H7 (cell line): ENCODE data around the gene CCNYL1. TPM values are rescaled to one million over a fixed set of nuclear protein-coding genes. Genes with fewer than 3 reads are reported as not detected.
A peak's percentile ranks its signal among the peaks of the same experiment; 100 is the strongest.
"Not testable (repeated sequence)": the region's sequence is repeated elsewhere in the genome, so short reads cannot be mapped to it uniquely, and the experiment has no call there.

ENCODE experiments used
- DNase-seq: peaks from one replicate; pipeline ENCODE4 v3.0.0; 2012
- H3K27me3 ChIP-seq: 2 replicates; pipeline ENCODE4 v1.6.0; 2011; ENCODE audit warnings: mild to moderate bottlenecking, low read length; ENCODE audit not compliant: control insufficient read depth, insufficient read depth
- H3K36me3 ChIP-seq: replicated peaks from 2 replicates; pipeline ENCODE4 v1.5.1; 2011; ENCODE audit warnings: low read length; ENCODE audit not compliant: control insufficient read depth, insufficient read depth
- H3K4me3 ChIP-seq: 2 replicates; pipeline ENCODE4 v1.5.1; 2011; ENCODE audit warnings: low read depth, mild to moderate bottlenecking, control low read depth, low read length, moderate library complexity; ENCODE audit not compliant: insufficient read depth
- total RNA-seq: library from RNA; depleted of rRNA; stranded (reverse); fragments of >200 nt; shearing (Covaris generic); gene quantifications from 2 replicates; pipeline ENCODE4 v1.2.3, GENCODE V29; 2014

The CCNYL1 gene
- total RNA-seq, 1 experiment from 2014 or later = 10.9 TPM

DNA sequence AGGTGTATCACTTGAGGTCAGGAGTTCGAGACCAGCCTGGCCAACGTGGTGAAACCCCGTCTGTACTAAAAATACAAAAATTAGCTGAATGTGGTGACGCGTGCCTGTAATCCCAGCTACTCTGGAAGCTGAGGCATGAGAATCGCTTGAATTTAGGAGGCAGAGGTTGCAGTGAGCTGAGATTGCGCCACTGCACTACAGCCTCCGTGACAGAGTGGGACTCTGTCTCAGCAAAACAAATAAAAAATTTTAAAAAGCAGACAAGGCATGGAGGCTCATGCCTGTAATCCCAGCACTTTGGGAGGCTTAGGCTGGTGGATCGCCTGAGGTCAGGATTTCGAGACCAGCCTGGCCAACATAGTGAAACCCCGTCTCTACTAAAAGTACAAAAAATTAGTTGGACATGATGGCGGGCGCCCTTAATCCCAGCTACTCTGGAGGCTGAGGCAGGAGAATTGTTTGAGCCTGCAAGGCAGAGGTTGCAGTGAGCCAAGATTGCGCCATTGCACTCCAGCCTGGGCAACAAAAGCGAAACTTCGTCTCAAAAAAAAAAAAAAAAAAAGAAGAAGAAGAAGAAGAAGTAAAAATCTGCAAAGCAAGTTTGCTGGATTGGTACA, 20.5 kb upstream of the CCNYL1 start:
- H3K36me3 ChIP-seq = not testable (repeated sequence)

DNA sequence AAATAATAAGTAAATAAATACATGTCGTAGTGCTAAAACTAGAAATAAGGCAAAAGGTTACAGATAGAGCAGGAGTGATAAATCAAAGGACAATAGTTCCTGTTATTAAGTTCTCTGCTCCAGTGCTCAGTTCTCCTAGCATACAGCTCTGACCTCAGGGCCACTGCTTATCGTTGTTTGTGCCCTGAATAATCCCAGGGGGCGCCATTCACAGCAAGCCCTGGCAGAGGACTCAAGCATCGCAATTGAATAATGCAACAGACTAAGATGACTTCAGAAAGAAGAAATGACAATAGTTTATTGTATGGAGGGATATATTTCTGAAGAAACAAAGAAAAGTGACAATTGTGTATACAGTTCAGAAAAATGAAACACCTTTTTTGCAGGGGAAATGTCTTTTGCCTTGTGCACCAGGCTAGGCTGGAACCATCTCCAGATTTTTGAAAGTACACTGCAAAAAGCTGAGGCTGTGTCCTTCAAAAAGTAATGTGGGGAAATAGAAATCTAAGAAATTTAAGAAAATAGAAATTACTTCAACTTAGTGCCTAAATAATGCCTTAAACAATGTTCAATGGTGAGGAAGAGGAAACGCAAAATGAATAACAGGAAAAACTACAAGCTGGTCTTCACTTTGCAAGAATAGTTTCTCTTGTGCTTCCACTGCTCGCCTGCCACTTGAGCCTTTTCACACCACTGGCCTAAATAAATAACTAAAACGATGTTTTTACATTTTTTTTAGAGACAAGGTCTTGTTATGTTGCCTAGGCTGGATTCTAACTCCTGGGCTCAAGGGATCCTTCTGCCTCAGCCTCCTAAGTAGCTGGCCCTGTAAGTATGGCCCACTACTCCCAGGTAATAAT, 19.0 kb upstream of the CCNYL1 start:
- Histone ChIP-seq H3K27me3 (no peaks in the 10 kb centered on the region), H3K36me3 (no peaks in the 10 kb centered on the region), H3K4me3 (no peak overlapping the region)
- peak; percentile 80 for DNase-seq

More for the DNA sequence above, 20.5 kb upstream of the CCNYL1 start:
- not testable (repeated sequence) for DNase-seq, H3K27me3 ChIP-seq, H3K4me3 ChIP-seq

DNA sequence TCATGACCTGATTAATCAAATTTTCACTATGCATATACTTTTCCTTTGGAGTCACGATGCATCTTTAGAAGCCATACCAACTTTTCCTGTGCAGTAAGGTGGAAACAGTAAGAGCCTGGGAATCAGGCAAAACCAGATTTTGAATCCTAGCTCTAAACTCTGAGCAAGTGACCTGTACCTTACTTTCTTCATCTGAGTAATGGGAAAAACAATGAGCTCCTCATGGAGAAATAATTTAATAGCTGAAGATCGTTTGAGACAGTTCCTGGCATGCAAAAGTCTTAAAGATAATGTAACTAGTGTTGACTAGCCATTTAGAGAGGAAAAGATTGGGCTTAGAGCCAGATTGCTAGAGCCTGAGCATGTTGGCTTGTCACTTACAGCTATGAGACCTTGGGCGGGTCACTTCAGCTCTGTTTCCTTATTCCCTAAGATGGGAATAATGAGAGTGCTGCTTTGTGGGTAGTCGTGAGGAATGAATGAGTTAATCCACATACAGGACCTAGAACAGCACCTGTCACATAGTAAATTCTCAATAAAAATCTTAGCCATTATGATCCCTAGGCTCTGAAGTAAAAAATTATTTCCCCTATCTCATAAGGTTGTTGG, 17.7 kb upstream of the CCNYL1 start:
- Histone ChIP-seq H3K27me3 (no peaks in the 10 kb centered on the region), H3K36me3 (no peaks in the 10 kb centered on the region), H3K4me3 (no peak overlapping the region)
- no peak for DNase-seq

- no peak for DNase-seq
- no peaks in the 10 kb centered on the region for H3K27me3 ChIP-seq
- H3K36me3 ChIP-seq = no peaks in the 10 kb centered on the region
- H3K4me3 ChIP-seq = no peak overlapping the region
Measured at GRCh38 chr2:207694811-207695281, 16.6 kb upstream of the CCNYL1 start.

GRCh38 chr2:207695293-207695692, 16.1 kb upstream of the CCNYL1 start:
- no peaks in the 10 kb centered on the region for H3K27me3 ChIP-seq

GRCh38 chr2:207696911-207697310, 14.5 kb upstream of the CCNYL1 start:
- H3K27me3 ChIP-seq, H3K4me3 ChIP-seq, DNase-seq, H3K36me3 ChIP-seq: not testable (repeated sequence)

More at GRCh38 chr2:207695293-207695692, 16.1 kb upstream of the CCNYL1 start:
- Histone ChIP-seq H3K36me3 (no peaks in the 10 kb centered on the region), H3K4me3 (no peak overlapping the region)
- no peak for DNase-seq

DNA sequence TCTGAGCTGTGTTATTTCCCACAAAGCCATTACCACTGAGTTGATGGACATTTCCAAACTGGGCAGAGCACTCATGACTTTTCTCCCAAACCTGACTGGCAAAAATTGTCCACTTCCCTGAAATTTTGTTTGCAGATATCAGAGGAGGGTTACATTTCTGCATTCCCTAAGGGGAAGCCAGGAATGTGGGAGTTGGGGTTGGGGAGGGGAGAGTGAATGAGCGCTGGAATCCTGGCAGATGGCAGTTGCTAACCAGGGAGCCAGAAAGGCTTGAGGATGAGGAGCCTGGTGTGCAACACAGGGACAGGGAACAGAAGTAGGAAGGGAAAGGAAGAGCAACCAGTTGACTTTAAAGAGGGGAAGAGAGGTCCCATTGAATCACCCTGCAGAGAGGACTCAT, 14.0 kb upstream of the CCNYL1 start:
- H3K4me3 ChIP-seq = no peak overlapping the region
- DNase-seq = no peak
- H3K27me3 ChIP-seq = no peaks in the 10 kb centered on the region
- H3K36me3 ChIP-seq = no peaks in the 10 kb centered on the region

- Histone ChIP-seq H3K36me3 (no peaks in the 10 kb centered on the region), H3K27me3 (no peaks in the 10 kb centered on the region), H3K4me3 (no peak overlapping the region)
- DNase-seq = no peak
Measured at GRCh38 chr2:207698301-207698700, 13.1 kb upstream of the CCNYL1 start.

GRCh38 chr2:207704078-207704477, 7.4 kb upstream of the CCNYL1 start:
- Histone ChIP-seq H3K36me3 (no peaks in the 10 kb centered on the region), H3K4me3 (no peak overlapping the region), H3K27me3 (no peaks in the 10 kb centered on the region)
- DNase-seq = no peak

DNA sequence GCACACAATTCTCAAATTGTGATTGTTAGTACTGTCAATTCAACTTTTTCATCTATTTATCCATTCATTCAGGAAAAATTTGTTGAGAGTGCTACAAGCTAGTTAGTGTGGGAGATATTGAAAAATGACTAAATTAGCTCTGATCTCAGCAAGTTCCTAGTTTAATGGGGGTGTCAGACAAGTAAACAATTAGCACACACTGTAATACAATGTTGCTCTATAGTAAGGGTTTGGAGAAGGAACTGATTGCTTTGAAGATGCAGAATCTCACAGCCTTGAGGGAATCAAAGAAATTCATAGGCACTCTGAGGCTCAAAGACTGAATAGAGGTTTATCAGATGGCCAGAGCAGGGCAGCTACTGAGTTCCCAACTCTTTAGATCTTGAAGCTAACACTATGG, 6.8 kb upstream of the CCNYL1 start:
- DNase-seq = no peak
- no peak overlapping the region for H3K4me3 ChIP-seq
- no peaks in the 10 kb centered on the region for H3K36me3 ChIP-seq
- H3K27me3 ChIP-seq = no peaks in the 10 kb centered on the region

DNA sequence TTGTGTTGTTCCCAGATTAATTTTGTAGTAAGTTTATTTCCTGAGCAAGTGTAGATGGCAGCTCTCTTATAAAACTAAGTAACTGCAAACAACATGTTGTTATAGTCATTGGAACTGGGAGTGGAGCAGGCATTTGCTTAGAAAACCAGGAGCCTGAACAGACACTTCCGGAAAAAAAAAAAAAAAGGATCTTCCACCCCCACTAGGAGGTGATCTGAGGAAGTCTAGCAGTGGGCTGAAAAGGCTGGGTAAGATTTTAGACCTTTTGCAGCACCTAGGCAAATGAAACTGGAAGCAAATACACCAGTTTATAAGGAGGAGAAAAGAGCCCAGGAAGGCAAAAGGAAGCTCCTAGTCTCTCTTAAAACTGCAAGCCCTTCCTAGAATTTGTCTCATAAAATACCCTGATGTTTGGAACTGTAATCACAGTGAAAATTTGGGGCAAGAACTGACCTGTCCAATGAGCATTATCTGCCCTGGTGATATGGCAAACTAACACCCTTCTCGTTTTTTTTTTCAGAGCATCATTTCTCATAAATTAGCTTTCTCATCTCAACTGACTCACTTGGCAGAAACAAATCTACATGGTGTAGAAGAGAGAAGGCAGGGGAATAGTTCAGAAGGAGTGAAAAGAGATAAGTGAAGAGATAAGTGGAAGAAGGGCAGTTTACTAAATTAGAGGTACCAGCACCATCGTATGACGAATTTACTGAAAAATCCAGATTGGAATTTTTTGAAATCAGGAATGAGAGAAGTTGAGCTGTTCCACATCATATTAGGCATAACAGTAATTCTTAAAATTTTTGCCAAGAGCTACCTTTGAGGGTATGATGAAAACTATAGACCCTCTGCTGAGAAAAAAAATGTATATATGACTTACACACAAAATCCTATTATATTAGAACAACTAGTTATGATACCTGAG, 4.2 kb upstream of the CCNYL1 start:
- H3K36me3 ChIP-seq = no peaks in the 10 kb centered on the region
- DNase-seq = peak; percentile 41
- no peak overlapping the region for H3K4me3 ChIP-seq
- H3K27me3 ChIP-seq = no peaks in the 10 kb centered on the region

DNA sequence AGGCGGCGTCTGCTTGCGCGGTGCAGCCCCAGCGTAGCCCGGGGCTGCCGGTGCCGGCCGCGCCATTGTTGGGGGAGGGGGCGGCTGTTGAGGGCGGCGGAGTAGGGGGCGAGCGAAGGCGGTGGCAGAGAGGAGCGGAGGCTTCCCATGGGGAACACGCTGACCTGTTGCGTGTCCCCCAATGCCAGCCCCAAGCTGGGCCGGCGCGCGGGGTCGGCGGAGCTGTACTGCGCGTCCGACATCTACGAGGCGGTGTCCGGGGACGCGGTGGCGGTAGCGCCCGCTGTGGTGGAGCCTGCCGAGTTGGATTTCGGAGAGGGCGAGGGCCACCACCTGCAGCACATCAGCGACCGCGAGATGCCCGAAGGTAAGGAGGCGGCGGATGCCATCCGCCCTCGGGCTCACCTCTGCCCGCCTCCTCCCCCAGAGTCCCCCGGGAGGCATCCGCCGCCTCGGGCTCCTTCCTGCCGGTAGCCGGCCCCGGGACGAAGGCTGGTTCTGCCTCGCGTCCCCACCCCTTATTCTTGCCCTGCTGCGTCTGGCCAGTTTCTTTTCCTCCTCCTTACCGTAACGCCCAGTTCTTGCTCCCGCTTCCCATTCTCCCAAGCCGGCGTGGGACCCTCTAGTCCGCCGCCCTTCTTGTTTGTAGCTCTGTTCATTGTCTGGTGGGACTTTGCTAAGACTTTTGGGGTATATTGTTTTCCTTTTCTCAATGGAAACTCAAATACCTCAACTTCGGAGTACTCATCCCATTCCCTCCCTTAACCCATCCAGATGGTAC, 500 bp downstream of the CCNYL1 start:
- Histone ChIP-seq H3K36me3 (no peaks in the 10 kb centered on the region), H3K4me3 (peak overlapping the region; percentile 95), H3K27me3 (no peaks in the 10 kb centered on the region)
- peak; percentile 80 for DNase-seq

- H3K4me3 ChIP-seq = no peak overlapping the region
- H3K27me3 ChIP-seq = no peaks in the 10 kb centered on the region
- no peak for DNase-seq
- no peaks in the 10 kb centered on the region; the same call in 1 of the 2 replicates for H3K36me3 ChIP-seq
Measured at GRCh38 chr2:207716056-207716455, 4.6 kb downstream of the CCNYL1 start.
